Activated CD8-positive, alpha-beta T cell treated with anti-CD3 and anti-CD28 coated beads, Interleukin-2, amount 10 ng/mL, durations not matched to agents 7 days and 5 days (primary cell): ENCODE results near the gene AADACL4. TPM values are rescaled to one million over a fixed set of nuclear protein-coding genes. Genes with fewer than 3 reads are reported as not detected.

ENCODE experiments used
- total RNA-seq, 2 experiments: library from RNA; stranded (reverse); gene quantifications; one replicate each; pipeline ENCODE4 v1.2.3, GENCODE V29; 2021

The AADACL4 gene
- total RNA-seq, 2 experiments from 2014 or later: not detected

Other genes with a start within 250 kb of the AADACL4 start
- 10 to 100 TPM; 86.8 to 89.5 TPM for gene DHRS3, start 25.9 kb upstream of the AADACL4 start, total RNA-seq
- not detected for gene AADACL3, start 72.0 kb downstream of the AADACL4 start, total RNA-seq
- gene CFAP107, start 102.1 kb downstream of the AADACL4 start, total RNA-seq: not detected
- gene PRAMEF12, start 129.7 kb downstream of the AADACL4 start, total RNA-seq: not detected
- gene PRAMEF1, start 147.3 kb downstream of the AADACL4 start, total RNA-seq: not detected
- gene PRAMEF11, start 187.3 kb downstream of the AADACL4 start, total RNA-seq: not detected
- not detected for gene HNRNPCL1, start 204.6 kb downstream of the AADACL4 start, total RNA-seq
- gene PRAMEF2, start 213.0 kb downstream of the AADACL4 start, total RNA-seq: not detected
- not detected for gene PRAMEF4, start 242.1 kb downstream of the AADACL4 start, total RNA-seq